Measurements from ENCODE around the gene FTO.

GRCh38 chr16:53960050-53960812 is 256.3 kb downstream of the FTO start:
- TF ChIP-seq EZH2 (optimal IDR thresholded peaks at IDR 0.05; ENCODE audit: low read depth, low read length) (no peak), CTCF (IDR thresholded peaks at IDR 0.05; ENCODE audit: low read length) (no peak), EZH2phosphoT487 (IDR thresholded peaks at IDR 0.05; ENCODE audit: low read length) (no peak)
